GM12878 (cell line): ENCODE measurements around the gene RRH.

Source experiments
- NFIC ChIP-seq: IDR thresholded peaks from 2 replicates; pipeline ENCODE4 v1.6.1; 2012; ENCODE audit warnings: low read depth, mild to moderate bottlenecking, inconsistent platforms, low read length, moderate library complexity
- SRF ChIP-seq, 2 experiments: IDR thresholded peaks; 2 replicates each; pipeline ENCODE4 v1.6.1; 2011; ENCODE audit warnings: low read depth in 2 of 2, low read length in 2 of 2, mild to moderate bottlenecking in 1 of 2, moderate library complexity in 1 of 2

- TF ChIP-seq SRF (IDR thresholded peaks at IDR 0.05; ENCODE audit: low read depth in 2 of 2, low read length in 2 of 2): no peak
- TF ChIP-seq NFIC: no peak
Observed at GRCh38 chr4:109795059-109795458, 32.7 kb upstream of the RRH start.
